Prostate gland (tissue), 2 donors: ENCODE measurements around the gene PRR7.
A peak's percentile ranks its signal among the peaks of the same experiment; 100 is the strongest.

Source experiments
- CTCF ChIP-seq, 4 experiments: fragments of 200-600 bp in 2 of 4; fragments of 450-650 bp in 2 of 4; sonication (generic) in 2 of 4; IDR thresholded peaks; 1 replicate in 3 of 4; 2 replicates in 1 of 4; pipeline ENCODE4 v1.5.1; 2016 to 2019; ENCODE audit warnings: antibody characterized with exemption in 4 of 4, mild to moderate bottlenecking in 2 of 4, moderate library complexity in 2 of 4
- POLR2AphosphoS5 ChIP-seq: sonication (generic); formaldehyde crosslinking; IDR thresholded peaks from one replicate; pipeline ENCODE4 v1.6.1; 2017; ENCODE audit warnings: antibody characterized with exemption

DNA sequence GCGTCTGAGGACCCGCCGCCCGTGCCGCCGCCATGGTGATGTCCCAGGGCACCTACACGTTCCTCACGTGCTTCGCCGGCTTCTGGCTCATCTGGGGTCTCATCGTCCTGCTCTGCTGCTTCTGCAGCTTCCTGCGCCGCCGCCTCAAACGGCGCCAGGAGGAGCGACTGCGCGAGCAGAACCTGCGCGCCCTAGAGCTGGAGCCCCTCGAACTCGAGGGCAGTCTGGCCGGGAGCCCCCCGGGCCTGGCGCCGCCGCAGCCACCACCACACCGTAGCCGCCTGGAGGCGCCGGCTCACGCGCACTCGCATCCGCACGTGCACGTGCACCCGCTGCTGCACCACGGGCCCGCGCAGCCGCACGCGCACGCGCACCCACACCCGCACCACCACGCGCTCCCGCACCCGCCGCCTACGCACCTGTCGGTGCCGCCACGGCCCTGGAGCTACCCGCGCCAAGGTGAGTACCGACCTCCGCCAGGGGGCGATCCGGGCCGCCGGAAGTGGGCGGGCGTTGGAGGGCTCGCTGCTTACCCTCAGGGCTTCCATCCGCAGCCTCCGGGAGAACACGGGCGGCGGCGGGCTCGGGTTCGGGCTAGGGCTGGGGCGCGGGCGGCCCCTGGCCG lies 8.5 kb downstream of the PRR7 start:
- peak; percentile 61 to 93 (median 85) for TF ChIP-seq CTCF (IDR thresholded peaks at IDR 0.05)
- no peak for TF ChIP-seq POLR2AphosphoS5
